Type B pancreatic cell (in vitro differentiated cells): ENCODE measurements around the gene USP10. TPM values are rescaled to one million over a fixed set of nuclear protein-coding genes. Genes with fewer than 3 reads are reported as not detected.
A peak's percentile ranks its signal among the peaks of the same experiment; 100 is the strongest.

Source experiments
- DNase-seq: peaks from one replicate; pipeline ENCODE4 v3.0.0; 2021; ENCODE audit warnings: mixed read lengths; ENCODE audit not compliant: unreplicated experiment; ENCODE audit errors: extremely low spot score
- H3K27ac Mint-ChIP-seq: 2 replicates; pipeline ENCODE4 v1.8.0; 2021; ENCODE audit warnings: mild to moderate bottlenecking, mixed read lengths
- H3K27me3 Mint-ChIP-seq: 2 replicates; pipeline ENCODE4 v1.8.0; 2021; ENCODE audit warnings: mixed read lengths
- H3K36me3 Mint-ChIP-seq: 2 replicates; pipeline ENCODE4 v1.8.0; 2021; ENCODE audit warnings: mixed read lengths
- H3K4me1 Mint-ChIP-seq: one replicate; pipeline ENCODE4 v1.8.0; 2021; ENCODE audit warnings: mixed read lengths; ENCODE audit not compliant: unreplicated experiment
- H3K4me3 Mint-ChIP-seq: 2 replicates; pipeline ENCODE4 v1.8.0; 2021; ENCODE audit warnings: mild to moderate bottlenecking, mixed read lengths
- H3K9me3 Mint-ChIP-seq: 2 replicates; pipeline ENCODE4 v1.8.0; 2021; ENCODE audit warnings: mixed read lengths
- CTCF ChIP-seq: fragments of 200-600 bp; sonication (generic); conservative IDR thresholded peaks from 2 replicates; pipeline ENCODE4 v1.5.0; 2021; ENCODE audit warnings: antibody characterized with exemption, mild to moderate bottlenecking
- total RNA-seq: library from RNA; stranded (reverse); gene quantifications from 2 replicates; pipeline ENCODE4 v1.2.1, GENCODE V29; 2021; ENCODE audit warnings: low replicate concordance

The USP10 gene
- total RNA-seq, 1 donor from 2014 or later: 110 TPM

GRCh38 chr16:84789431-84789830 lies 89.6 kb downstream of the USP10 start:
- H3K27me3 Mint-ChIP-seq: no peaks in the 10 kb centered on the region
- H3K27ac Mint-ChIP-seq: no peak overlapping the region
- no peak for TF ChIP-seq CTCF
- no peak overlapping the region for H3K4me3 Mint-ChIP-seq
- no peaks in the 10 kb centered on the region for H3K9me3 Mint-ChIP-seq
- DNase-seq: no peak
- H3K36me3 Mint-ChIP-seq: no peaks in the 10 kb centered on the region
- peaks cover 29% of the 10 kb centered on the region for H3K4me1 Mint-ChIP-seq

- H3K27ac Mint-ChIP-seq: peak overlapping the region; percentile 27
- no peaks in the 10 kb centered on the region for H3K9me3 Mint-ChIP-seq
- H3K4me3 Mint-ChIP-seq: no peak overlapping the region
- H3K4me1 Mint-ChIP-seq: peaks cover 29% of the 10 kb centered on the region
- DNase-seq: no peak
- no peak for TF ChIP-seq CTCF
- no peaks in the 10 kb centered on the region for H3K27me3 Mint-ChIP-seq
- no peaks in the 10 kb centered on the region for H3K36me3 Mint-ChIP-seq
Observed at GRCh38 chr16:84790301-84790700, 90.5 kb downstream of the USP10 start.

DNA sequence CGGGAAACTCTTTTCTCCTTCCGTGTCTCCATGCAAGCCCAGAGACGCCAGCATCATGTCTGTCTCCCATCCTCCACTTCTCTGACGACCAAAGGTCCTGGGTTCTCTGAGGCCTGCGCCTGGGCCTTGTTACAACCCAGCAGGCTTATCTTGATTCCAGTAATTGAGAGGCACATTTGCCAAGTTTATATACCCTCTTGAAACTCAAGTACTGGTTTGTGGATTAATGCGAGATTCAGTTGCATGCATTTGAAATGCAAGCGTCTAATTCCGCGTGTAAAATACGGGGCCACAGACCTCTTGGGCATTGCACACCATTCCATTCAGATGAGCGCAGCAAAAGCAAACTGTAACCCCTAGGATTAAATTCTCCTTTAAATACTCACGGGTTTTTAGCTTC lies 91.3 kb downstream of the USP10 start:
- TF ChIP-seq CTCF: no peak
- Mint-ChIP-seq H3K9me3 (no peaks in the 10 kb centered on the region), H3K27ac (no peak overlapping the region), H3K4me3 (no peak overlapping the region), H3K4me1 (peaks cover 27% of the 10 kb centered on the region), H3K27me3 (no peaks in the 10 kb centered on the region), H3K36me3 (peaks cover under 1% of the 10 kb centered on the region)
- no peak for DNase-seq

- no peak for DNase-seq
- H3K27me3 Mint-ChIP-seq: no peaks in the 10 kb centered on the region
- no peak overlapping the region for H3K27ac Mint-ChIP-seq
- peaks cover 23% of the 10 kb centered on the region for H3K4me1 Mint-ChIP-seq
- H3K9me3 Mint-ChIP-seq: no peaks in the 10 kb centered on the region
- H3K4me3 Mint-ChIP-seq: no peak overlapping the region
- no peak for TF ChIP-seq CTCF
- peaks cover 3% of the 10 kb centered on the region for H3K36me3 Mint-ChIP-seq
Observed at GRCh38 chr16:84791501-84791900, 91.7 kb downstream of the USP10 start.

DNA sequence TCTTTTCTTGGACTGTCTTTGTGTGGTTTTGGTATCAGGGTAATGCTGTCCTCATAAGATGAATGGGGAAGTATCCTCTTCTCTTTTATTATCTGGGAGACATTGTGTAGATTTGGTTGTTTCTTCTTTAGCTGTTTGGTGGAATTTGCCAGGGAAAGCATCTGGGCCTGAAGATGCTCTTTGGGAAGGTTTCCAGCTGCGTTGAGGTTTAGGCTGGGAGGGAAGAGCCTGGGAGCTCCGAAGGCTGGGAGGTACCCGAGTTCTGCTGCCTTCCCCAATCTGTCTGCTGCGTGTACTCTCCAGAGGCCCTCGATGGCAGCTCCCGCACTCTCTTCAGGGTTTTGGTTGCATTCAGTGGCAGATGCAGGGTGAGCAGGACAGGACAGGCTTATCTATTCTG lies 94.4 kb downstream of the USP10 start:
- H3K4me1 Mint-ChIP-seq: peaks cover 13% of the 10 kb centered on the region
- no peaks in the 10 kb centered on the region for H3K9me3 Mint-ChIP-seq
- no peak overlapping the region for H3K27ac Mint-ChIP-seq

More for the DNA sequence above, 94.4 kb downstream of the USP10 start:
- no peak for DNase-seq
- no peaks in the 10 kb centered on the region for H3K27me3 Mint-ChIP-seq
- H3K36me3 Mint-ChIP-seq: peaks cover 3% of the 10 kb centered on the region
- H3K4me3 Mint-ChIP-seq: no peak overlapping the region
- no peak for TF ChIP-seq CTCF
